DMS153 (cell line): Measurements from ENCODE around the gene DERL3.

Experiments used
- DNase-seq: peaks from one replicate; lab custom pipeline; 2025; lab: John Stamatoyannopoulos, UW

The DERL3 gene

DNA sequence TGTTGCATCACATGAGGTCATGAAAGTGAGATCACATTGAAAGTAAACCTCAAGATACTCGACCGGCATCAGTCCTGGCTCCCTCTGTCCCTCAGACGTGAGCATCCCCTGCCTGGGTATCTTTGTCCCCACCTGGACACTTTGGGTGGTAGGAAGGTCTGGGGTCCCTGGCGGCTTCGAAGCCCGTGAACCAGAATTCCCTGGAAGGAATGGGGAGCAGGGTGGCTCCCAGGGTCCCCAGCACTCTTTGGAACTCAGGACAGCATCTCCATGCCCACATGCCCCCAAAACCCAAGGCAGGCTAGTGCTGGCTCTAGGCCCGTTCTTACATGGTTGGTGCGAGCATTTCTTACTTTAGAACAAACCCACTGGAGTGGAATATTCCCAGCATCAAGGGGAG lies 7.5 kb downstream of the DERL3 start:
- DNase-seq, result no peak

- DNase-seq, result no peak
These were observed 8.9 kb downstream of the DERL3 start for GRCh38 chr22:23829845-23830372.

- no peak for DNase-seq
These were observed 9.8 kb downstream of the DERL3 start for GRCh38 chr22:23828800-23829680.

GRCh38 chr22:23827351-23827995 lies 11.3 kb downstream of the DERL3 start:
- DNase-seq, result no peak

GRCh38 chr22:23826510-23827350 lies 12.1 kb downstream of the DERL3 start:
- no peak for DNase-seq

GRCh38 chr22:23825246-23825905 lies 13.4 kb downstream of the DERL3 start:
- no peak for DNase-seq

- DNase-seq, result no peak
These were observed 14.1 kb downstream of the DERL3 start for GRCh38 chr22:23824476-23825245.

GRCh38 chr22:23823331-23823791 lies 15.4 kb downstream of the DERL3 start:
- DNase-seq, result no peak

- DNase-seq, result no peak
These were observed 16.6 kb downstream of the DERL3 start for GRCh38 chr22:23822101-23822671.

DNA sequence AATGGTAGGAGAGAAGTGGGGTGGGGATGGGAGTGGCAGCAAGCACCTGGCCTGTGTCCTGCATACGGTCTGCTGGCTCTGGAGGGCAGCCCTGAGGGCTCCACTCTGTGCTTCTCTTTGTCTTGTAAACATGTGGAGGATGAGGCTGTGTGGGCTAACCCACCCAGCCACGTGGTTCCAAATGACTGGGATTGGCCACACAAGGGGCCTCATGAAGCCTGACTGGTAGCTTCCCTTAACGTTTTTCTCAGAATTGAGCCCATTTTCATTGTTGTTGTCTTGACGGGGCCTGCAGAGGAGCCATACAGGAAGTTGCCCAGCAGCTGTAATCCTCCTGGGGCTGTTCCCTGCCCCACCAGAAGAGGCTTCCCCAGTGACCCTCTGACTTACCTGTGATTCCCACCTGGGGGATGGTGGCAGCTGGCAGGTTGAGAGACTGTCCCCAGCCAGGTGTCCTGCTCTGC lies 18.0 kb downstream of the DERL3 start:
- no peak for DNase-seq

GRCh38 chr22:23818541-23818940 lies 20.3 kb downstream of the DERL3 start:
- DNase-seq, result no peak

DNA sequence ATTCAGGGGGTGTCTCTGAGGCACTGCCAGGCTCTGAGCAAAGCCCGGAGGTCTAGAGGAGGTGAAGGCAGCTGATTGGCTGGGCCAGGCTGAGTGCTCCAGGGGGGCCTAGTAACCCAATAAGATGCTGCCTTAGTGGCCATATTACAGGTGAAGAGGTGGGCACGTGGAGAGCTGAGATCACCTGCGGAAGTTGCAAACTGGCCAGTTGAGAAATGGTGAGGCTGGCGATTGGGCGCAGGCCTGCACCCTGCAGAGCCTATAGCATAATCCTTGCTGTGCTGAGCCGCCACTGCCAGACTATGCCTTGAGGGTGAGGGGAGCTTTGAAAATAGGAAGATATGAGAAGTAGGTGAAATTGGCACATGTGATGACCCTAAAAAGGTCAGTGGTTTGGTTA lies 21.7 kb downstream of the DERL3 start:
- DNase-seq, result no peak

- DNase-seq, result no peak
These were observed 22.4 kb downstream of the DERL3 start for GRCh38 chr22:23816156-23816976.

DNA sequence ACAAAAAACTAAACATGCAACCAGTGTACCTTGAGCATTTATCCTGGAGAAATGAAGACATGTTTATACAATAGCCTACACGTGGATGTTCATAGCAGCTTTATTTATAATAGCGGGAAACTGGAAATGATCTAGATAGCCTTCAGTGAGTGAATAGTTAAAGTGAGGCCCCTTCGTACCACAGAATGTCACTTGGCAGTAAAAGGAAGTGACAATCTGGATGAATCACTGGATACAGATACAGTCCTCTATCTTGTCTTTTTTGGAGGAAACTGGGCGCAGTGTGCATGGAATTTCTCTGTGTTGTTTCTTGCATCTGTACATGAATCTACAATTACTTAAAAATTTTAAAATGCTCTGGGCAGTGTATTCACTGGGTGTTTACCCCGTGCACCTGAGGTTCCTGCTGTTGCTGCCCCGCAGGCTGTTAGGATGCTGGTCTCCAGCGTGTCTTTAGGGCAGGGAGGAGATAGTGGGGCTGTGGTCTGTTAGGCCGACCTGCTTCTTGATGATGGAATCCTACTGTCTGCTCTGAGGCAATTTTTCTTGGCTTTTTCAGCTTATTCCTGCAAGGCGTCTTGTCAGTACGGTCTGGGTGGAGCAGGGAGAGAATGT lies 23.2 kb downstream of the DERL3 start:
- no peak for DNase-seq

- DNase-seq, result no peak
These were observed 26.4 kb downstream of the DERL3 start for GRCh38 chr22:23812378-23812777.

DNA sequence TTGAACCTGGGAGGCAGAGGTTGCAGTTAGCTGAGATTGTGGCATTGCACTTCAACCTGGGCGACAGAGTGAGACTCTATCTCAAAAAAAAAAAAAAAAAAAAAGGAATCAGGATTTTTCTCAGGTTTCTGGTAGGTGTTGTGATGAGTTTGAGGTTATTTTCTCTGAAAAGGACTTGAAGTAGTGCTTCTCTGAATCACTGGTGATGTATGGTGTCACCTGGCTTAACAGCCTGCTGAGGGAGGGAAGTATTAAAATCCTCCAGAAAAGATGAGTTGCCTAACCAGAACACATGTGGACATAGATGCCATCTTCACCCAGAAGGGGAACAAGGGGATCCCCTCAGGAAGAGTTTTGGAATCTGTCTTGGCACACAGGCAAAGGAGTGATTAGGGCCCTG lies 32.0 kb downstream of the DERL3 start:
- no peak for DNase-seq

DNA sequence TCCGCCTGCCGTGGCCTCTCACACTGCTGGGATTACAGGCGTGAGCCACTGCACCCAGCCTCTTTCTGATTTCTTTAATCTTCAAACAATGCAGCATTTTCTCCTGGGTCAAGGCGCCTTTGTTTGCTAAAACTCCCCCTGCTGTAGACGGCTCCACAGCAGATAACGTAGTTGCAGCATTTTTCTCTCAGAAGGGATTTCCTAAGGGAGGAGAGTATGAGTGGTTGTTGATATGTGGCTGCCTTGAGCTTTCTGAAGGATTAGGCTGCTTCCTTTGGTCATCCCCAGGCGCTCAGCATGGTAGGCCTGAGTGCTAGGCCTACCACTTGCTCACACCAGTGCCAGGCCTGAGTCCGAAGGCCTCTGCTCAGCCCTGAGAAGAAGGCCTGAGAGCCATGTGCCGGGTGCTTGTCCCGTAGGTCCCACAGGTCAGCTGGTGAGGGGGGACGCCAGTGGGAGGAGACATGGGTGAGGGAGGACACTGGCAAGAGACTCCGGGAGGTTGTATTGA lies 34.0 kb downstream of the DERL3 start:
- no peak for DNase-seq

- no peak for DNase-seq
These were observed 35.6 kb downstream of the DERL3 start for GRCh38 chr22:23803001-23803819.
